Measurements from ENCODE around the gene GPRASP1. TPM values are rescaled to one million over a fixed set of nuclear protein-coding genes. Genes with fewer than 3 reads are reported as not detected.
"Not testable (repeated sequence)": the region's sequence is repeated elsewhere in the genome, so short reads cannot be mapped to it uniquely, and the experiment has no call there.

The GPRASP1 gene, protein sequence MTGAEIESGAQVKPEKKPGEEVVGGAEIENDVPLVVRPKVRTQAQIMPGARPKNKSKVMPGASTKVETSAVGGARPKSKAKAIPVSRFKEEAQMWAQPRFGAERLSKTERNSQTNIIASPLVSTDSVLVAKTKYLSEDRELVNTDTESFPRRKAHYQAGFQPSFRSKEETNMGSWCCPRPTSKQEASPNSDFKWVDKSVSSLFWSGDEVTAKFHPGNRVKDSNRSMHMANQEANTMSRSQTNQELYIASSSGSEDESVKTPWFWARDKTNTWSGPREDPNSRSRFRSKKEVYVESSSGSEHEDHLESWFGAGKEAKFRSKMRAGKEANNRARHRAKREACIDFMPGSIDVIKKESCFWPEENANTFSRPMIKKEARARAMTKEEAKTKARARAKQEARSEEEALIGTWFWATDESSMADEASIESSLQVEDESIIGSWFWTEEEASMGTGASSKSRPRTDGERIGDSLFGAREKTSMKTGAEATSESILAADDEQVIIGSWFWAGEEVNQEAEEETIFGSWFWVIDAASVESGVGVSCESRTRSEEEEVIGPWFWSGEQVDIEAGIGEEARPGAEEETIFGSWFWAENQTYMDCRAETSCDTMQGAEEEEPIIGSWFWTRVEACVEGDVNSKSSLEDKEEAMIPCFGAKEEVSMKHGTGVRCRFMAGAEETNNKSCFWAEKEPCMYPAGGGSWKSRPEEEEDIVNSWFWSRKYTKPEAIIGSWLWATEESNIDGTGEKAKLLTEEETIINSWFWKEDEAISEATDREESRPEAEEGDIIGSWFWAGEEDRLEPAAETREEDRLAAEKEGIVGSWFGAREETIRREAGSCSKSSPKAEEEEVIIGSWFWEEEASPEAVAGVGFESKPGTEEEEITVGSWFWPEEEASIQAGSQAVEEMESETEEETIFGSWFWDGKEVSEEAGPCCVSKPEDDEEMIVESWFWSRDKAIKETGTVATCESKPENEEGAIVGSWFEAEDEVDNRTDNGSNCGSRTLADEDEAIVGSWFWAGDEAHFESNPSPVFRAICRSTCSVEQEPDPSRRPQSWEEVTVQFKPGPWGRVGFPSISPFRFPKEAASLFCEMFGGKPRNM (N-terminal part only)
- 10 to 100 TPM; 10.1 to 15.4 TPM for total RNA-seq
- long read RNA-seq, full-length matches to known transcripts, result 5 of 13 reads
- long read RNA-seq, partial matches to known transcripts, result 1 of 13 reads
- long read RNA-seq, other reads (novel, unspliced or antisense), result 7 of 13 reads

DNA sequence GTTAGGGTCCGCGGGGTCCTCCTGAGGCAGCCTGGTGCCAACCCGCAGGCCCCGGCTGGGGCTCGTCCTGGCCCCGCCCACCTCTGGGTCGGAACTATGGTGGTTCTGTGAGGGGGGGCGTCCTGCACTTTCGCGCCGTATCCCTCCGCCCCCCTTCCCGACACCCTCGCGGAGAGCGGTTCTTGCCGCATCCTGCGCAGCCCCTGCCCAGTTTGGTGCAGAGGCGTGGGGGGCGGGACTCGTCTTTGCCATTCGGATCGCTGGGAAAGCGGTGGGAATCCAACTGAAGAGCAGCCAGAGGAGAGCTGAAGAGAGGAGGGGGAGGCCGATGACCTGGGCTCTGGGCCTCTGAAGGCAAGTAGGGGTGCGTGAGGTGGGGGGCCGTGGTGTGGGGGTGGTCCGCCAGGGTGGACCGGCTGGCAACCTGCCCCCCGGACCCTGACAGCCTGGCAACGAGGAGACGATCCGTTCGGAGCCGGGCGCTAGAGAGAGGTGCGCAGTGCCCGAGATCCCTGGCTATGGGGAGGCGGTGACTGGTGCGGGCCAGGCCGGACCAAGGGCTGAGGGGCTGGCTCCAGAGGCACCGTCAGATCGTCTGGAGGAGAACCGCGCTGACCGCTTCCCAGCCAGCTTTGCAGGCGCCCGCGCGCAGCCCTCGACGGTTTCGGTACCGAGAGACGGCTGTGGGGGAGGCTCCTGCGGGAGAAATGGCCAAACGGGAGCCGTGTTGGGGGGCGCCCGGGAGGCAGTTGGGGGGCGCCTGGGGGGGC lies at the start of gene GPRASP1:
Gene GPRASP1 (plus strand): TSS at position 242 of the 770 bp plus-strand sequence. CDS start 2,431 bp downstream, outside the sequence.
- intact Hi-C loops (cut with DNase I), result no loop called here
- ATAC-seq (peak; percentile 89 to 90), DNase-seq (peak; percentile 76)

DNA sequence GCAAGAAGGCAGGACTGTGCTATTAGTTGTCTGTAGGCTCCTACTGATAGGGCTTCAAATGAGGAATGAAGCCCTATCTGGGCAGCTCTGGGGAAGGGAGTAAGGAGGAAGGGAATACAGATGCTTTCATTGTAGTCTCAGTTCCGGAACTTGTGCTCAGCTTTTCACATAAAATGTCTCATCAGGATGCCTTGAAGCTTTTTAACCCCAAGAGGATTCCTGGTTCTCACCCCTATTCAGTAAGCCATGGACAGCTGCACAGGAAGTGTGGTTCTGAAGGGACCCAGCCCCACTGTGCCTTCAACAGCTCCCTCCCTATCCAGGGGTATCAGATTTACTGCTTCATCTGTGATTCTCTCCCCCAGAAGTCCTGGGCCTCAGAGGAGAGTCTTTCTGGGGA lies 47.0 kb upstream of the GPRASP1 start:
- intact Hi-C loops (cut with DNase I), result no loop called here
- DNase-seq (no peak), ATAC-seq (no peak)

DNA sequence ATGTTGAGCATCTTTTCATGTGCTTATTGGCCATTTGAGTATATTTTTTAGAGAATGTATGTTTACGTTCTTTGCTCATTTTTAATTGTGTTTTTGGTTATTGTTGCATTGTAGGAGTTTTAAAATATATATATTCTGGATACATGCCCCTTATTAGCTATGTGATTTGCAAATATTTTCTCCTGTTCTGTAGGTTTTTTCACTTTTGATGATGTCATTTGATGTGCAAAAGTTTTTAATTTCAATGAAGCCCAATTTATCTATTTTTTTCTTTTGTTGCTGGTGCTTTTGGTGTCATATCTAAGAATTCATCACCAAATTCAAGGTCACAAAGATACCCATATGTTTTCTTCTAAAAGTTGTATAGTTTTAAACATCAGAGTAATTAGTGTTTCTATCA lies 45.2 kb upstream of the GPRASP1 start:
- ATAC-seq, result no peak
- DNase-seq, result no peak
- intact Hi-C loops (cut with DNase I), result no loop called here

DNA sequence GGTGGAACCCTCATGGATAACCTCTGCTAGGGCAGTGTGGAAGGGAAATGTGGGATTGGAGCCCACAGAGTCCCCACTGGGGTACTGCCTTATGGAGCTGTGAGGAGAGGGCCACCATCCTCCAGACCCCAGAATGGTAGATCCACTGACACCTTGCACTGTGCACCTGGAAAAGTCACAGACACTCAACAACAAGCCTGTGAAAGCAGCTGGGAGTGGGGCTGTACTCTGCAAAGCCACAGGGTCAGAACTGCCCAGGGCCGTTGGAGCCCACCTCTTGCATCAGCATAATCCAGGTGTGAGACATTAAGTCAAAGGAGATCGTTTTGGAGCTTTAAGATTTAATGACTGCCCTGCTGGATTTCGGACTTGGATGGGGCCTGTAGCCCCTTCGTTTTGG lies 40.4 kb upstream of the GPRASP1 start:
- DNase-seq, result no peak
- intact Hi-C loops (cut with DNase I), result no loop called here
- ATAC-seq, result no peak

DNA sequence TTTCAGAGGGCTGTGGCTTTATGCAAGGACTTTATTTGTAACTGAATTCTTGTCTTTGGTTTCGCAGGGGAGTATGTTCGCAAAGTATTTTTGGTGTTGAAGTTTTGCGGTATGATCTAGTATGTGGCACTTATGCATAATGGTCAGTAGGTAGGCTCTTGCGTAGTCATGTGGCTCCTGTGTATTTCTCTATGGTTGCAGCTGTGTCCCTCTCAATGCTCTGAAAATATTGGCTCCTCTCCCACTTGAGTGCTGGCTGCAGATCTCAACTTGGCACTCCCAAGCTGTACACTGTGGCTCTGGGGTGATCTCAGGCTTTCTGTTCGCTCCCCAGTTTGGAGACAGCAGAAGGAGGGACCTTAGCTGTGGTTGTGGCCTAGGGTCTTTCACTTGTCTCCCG lies 27.2 kb upstream of the GPRASP1 start:
- DNase-seq, result no peak
- ATAC-seq, result peak; percentile 49 to 78
- intact Hi-C loops (cut with DNase I), result no loop called here

DNA sequence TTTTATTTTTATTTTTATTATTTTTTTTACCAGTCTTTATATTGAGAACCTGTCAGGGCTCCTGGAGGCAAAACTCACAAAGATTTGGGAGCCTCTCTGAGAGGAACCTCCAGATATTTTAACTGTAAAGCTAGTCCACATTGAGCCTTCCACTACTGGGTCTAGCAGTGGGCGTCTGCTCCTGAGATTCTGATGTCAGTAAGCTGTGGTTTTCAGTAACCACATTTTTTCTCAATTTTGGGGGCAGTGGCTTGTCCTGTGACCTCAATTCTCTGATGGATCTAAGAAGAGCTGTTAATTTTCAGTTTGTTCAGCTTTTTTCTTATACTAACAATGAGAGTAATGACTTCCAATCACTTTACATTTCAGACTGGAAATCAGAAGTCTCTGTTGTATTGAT lies 23.6 kb upstream of the GPRASP1 start:
- DNase-seq, result no peak
- no peak for ATAC-seq
- intact Hi-C loops (cut with DNase I), result no loop called here

DNA sequence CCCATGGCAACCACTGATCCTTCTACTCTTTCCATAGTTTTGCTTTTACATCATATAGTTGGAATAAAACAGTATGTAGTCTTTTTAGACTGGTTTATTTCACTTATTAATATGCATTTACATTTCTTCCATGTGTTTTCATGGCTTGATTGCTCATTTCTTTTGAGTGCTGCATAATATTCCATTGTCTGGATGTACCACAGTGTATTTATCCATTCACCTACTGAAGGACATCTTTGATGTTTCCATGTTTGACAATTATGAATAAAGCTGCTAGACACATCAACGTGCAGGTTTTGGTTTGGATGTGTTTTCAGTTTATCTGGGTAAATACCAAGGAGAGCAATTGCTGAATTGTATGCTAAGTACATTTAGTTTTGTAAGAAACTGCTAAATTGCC lies 13.7 kb upstream of the GPRASP1 start:
- intact Hi-C loops (cut with DNase I), result no loop called here
- ATAC-seq, result no peak
- DNase-seq, result no peak

DNA sequence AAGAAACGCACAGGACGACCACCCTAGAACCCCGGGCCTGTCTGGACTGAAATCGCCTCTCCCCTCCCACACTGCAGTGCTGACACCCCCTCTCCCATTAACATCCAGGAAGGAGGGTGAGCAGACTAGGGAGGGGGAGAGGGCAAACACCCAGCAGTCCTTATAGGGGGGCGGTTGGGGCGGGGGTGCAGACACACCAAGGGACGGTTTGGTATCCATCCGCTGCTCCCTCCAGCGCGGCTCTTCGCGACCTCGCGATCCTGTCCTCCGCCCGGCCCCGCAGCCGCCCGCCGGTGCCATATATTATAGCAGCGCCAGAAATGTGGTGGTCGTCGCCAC lies 411 bp upstream of the GPRASP1 start:
- peak; percentile 32 to 41 for ATAC-seq
- no peak for DNase-seq
- intact Hi-C loops (cut with DNase I), result no loop called here

DNA sequence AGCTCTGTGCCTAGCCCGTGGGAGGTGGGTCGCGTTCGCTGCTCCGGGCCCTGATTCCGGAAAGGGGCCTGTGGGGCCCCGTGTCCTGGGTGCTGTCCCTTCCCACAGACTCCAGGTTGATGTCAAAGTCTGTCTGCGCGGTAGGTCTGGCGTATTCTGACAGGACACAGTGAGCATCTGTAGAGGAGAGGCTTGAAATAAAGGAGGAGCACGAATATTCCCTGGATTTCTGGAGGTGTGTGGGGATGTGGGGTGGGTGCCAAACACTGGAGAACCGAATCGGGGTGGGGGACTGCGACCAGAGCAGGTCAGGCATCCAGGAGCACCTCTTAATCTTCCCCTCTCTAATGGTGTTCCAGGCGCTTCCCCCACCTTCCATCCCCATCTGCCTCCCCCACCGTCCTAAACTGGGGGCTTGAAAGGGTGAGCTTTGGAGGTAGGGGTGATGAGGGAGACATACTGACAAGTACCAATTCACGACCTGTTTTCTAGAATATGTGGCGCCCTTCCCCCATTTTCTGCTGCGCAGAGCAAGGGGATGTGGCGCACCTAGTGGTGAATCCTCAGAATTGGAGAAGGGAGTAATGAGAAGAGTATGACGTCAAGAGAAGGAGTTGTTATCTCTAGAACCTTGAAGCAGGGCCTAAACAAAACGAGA lies 877 bp downstream of the GPRASP1 start:
- ATAC-seq, result peak; percentile 71 to 80
- intact Hi-C loops (cut with DNase I), result no loop called here
- peak; percentile 50 for DNase-seq

DNA sequence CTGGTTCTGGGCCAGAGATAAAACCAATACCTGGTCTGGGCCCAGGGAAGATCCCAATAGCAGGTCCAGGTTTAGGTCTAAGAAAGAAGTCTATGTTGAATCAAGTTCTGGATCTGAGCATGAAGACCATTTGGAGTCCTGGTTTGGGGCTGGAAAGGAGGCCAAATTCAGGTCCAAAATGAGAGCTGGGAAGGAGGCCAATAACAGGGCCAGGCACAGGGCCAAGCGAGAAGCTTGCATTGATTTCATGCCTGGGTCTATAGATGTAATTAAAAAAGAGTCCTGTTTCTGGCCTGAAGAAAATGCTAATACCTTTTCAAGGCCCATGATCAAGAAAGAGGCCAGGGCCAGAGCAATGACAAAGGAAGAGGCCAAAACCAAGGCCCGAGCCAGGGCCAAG lies 3.4 kb downstream of the GPRASP1 start:
- no peak for DNase-seq
- intact Hi-C loops (cut with DNase I), result no loop called here
- no peak for ATAC-seq

DNA sequence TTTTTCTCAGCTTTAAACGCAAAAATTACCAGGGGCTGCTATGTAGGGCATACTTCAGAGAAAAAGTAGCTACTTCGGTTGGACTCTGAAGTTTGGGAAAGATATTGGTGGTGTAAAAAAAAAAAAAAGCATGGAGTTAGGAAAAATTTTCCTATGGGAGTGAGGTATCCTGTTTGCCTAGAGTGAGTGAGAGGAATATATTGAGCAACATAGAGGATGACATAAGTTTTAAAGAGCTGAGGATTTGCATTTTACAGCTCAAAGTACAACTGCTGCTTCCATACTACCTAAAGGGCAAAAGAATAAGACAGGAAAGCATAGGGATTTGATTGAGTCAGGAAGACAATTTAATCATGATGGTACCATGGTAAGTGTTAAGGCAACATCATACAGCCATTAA lies 7.3 kb downstream of the GPRASP1 start:
- intact Hi-C loops (cut with DNase I), result no loop called here
- no peak for ATAC-seq

DNA sequence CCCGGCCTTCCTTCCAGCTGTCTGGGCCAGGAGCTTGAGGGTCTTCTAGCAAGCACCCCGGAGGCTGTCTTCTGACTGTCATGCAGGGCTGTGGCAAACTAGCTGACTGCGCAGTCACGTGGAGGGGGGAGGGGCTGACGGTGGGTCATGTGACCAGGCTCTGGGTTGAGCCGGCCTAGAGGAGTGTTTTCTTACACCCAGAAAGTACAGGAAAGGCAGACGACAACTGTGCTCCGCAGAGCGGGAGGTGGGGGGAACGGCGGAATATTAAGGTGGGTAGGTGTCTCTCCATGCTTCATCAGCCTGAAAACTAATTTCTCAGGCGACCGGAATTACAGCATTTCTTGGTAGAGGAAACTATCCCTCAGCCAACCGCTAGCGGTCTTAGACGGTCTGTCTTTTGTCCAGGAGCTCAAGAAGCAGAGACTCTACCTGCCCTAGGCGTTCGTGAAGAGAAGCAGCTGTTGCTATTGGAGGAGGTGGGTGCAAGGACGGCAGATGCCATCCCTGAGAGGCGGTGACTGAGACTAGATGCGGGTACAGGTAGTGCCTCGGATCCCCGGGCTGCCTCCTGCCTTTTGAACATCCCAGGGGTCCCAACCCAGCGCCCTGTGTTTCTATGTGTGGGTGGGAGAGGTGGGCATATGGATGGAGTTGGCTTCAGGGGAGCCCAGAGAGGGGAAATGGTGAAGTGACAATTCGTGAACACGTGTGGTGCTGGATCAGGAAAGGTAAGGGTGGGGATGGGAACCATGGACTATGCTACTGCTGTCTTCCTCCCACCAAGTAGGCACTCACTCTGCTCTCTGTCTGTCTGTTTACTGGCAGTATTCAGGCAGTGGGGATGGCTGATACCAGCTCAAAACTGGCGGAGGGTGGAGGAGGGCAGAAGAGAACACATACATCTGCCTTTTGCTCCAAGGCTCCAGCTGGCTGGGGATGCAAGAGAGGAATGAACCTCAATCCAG lies 8.8 kb downstream of the GPRASP1 start:
- peak; percentile 97 to 99 for ATAC-seq
- intact Hi-C loops (cut with DNase I), result no loop called here
- peak; percentile 88 for DNase-seq

More for the DNA sequence above, 7.3 kb downstream of the GPRASP1 start:
- DNase-seq, result no peak

DNA sequence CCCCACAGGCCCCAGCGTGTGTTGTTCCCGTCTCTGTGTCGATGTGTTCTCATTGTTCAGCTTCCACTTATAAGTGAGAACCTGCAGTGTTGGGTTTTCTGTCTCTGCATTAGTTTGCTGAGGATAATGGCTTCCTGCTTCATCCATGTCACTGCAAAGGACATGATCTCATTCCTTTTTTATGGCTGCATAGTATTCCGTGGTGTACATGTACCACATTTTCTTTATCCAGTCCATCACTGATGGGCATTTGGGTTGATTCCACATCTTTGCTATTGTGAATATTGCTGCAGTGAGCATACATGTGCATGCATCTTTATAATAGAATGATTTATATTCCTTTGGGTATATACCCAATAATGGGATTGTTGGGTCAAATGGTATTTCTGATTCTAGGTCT lies 12.5 kb downstream of the GPRASP1 start:
- not testable (repeated sequence) for ATAC-seq

DNA sequence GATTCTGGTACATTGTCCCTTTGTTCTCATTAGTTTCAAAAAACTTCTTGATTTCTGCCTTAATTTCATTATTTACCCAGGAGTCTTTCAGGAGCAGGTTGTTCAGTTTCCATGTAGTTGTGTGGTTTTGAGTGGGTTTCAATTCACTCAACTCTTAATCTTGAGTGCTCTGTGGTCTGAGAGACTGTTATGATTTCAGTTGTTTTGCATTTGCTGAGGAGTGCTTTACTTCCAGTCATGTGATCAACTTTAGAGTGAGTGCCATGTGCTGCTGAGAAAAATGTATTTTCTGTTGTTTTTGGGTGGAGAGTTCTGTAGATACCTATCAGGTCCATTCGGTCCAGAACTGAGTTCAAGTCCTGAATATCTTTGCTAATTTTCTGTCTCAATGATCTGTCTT lies 15.8 kb downstream of the GPRASP1 start:
- DNase-seq; ATAC-seq; intact Hi-C loops (cut with DNase I): not testable (repeated sequence)

More for the DNA sequence above, 12.5 kb downstream of the GPRASP1 start:
- intact Hi-C loops (cut with DNase I); DNase-seq: not testable (repeated sequence)

DNA sequence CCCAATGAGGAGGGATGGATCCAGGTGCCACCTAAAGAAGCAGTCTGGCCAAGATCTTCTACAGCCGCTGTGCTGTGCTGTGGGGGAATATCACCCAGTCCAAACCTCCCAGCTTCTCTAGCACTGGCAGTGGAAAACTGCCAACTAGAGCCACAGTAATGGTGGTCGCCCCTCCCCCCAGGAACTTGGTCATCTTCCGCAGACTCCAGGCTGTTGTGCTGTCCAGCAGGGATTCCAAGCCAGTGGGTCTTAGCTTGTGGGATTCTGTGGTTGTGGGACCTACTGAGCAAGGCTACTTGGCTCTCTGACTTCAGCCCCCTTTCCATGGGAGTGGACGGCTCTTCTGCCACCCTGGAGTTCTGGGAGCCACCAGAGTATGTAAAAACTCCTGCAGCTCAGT lies 18.2 kb downstream of the GPRASP1 start:
- DNase-seq (no peak), ATAC-seq (no peak)

DNA sequence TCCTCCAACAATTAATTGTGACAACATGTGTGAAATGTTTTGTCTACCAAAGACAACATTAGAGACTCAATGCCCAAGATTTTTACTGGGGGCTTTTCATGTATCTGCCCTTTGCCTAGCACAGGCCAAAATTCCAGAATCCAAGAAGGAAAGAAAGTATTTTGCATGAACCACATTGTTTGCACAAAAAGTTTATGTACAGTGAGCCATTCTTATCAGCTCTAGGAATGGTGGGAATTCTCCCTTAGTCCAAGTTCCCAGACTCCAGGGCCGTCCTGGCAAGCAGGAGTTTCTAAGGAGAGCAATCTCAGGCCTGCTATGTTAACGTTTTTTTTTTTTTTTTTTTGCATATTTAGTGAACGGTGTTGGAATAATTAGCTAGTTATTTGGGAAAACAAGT lies 21.6 kb downstream of the GPRASP1 start:
- intact Hi-C loops (cut with DNase I), result no loop called here
- ATAC-seq (peak; percentile 38 to 55), DNase-seq (no peak)

More for the DNA sequence above, 18.2 kb downstream of the GPRASP1 start:
- intact Hi-C loops (cut with DNase I), result no loop called here

DNA sequence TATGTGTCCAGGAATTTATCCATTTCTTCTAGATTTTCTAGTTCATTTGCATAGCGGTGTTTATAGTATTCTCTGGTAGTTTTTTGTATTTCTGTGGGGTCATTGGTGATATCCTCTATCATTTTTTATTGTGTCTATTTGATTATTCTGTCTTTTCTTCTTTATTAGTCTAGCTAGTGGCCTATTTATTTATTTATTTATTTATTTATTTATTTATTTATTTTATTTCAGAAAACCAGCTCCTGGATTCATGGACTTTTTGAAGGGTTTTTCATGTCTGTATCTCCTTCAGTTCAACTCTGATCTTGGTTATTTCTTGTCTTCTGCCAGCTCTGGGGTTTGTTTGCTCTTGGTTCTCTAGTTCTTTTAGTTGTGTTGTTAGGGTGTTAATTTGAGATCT lies 26.2 kb downstream of the GPRASP1 start:
- ATAC-seq; intact Hi-C loops (cut with DNase I); DNase-seq: not testable (repeated sequence)

Data from left cardiac atrium (tissue), 4 donors.